Neural cell (in vitro differentiated cells): Measurements from ENCODE around the gene RASGRP2. TPM values are rescaled to one million over a fixed set of nuclear protein-coding genes. Genes with fewer than 3 reads are reported as not detected.

ENCODE experiments used
- H2AFZ ChIP-seq: fragments of 200-600, 300-800 bp; sonication (generic), shearing (Covaris generic); 2 replicates; pipeline ENCODE4 v1.6.0; 2014; ENCODE audit warnings: low read depth, mild to moderate bottlenecking, antibody characterized with exemption, low read length, moderate library complexity
- H3F3A ChIP-seq: fragments of 200-600 bp; shearing (Covaris generic); 2 replicates; pipeline ENCODE4 v1.6.1; 2016; ENCODE audit warnings: mild to moderate bottlenecking, moderate library complexity, mixed read lengths, antibody characterized with exemption, low read length; ENCODE audit not compliant: insufficient read depth, poor library complexity, severe bottlenecking
- H3K27ac ChIP-seq: fragments of 200-600, 300-800 bp; sonication (generic), shearing (Covaris generic); 2 replicates; pipeline ENCODE4 v1.5.1; 2014; ENCODE audit warnings: mild to moderate bottlenecking, low read length, moderate library complexity
- H3K27me3 ChIP-seq: fragments of 300-800, 200-600 bp; sonication (generic), shearing (Covaris generic); 2 replicates; pipeline ENCODE4 v1.6.0; 2014; ENCODE audit warnings: mild to moderate bottlenecking, low read depth, low read length, moderate library complexity; ENCODE audit not compliant: insufficient read depth
- H3K36me3 ChIP-seq: fragments of 300-800, 200-600 bp; sonication (generic), shearing (Covaris generic); 2 replicates; pipeline ENCODE4 v1.5.1; 2014; ENCODE audit warnings: mild to moderate bottlenecking, antibody characterized with exemption, low read length, moderate library complexity; ENCODE audit not compliant: insufficient read depth
- H3K4me2 ChIP-seq: fragments of 300-800, 200-600 bp; sonication (generic), shearing (Covaris generic); 2 replicates; pipeline ENCODE4 v1.6.0; 2014; ENCODE audit warnings: mild to moderate bottlenecking, low read length
- H3K4me3 ChIP-seq: fragments of 300-800, 200-600 bp; sonication (generic), shearing (Covaris generic); 2 replicates; pipeline ENCODE4 v1.5.1; 2014; ENCODE audit warnings: mild to moderate bottlenecking, low read length, moderate library complexity
- H3K79me2 ChIP-seq: fragments of 200-600 bp; shearing (Covaris generic); replicated peaks from 2 replicates; pipeline ENCODE4 v1.6.0; 2014; ENCODE audit warnings: mild to moderate bottlenecking, low read length, moderate library complexity; ENCODE audit not compliant: insufficient read depth
- H3K9ac ChIP-seq: fragments of 300-800, 200-600 bp; sonication (generic), shearing (Covaris generic); 2 replicates; pipeline ENCODE4 v1.6.1; 2016; ENCODE audit warnings: mild to moderate bottlenecking, low read length, mixed read lengths
- H3K9me2 ChIP-seq: fragments of 200-600 bp; shearing (Covaris generic); 2 replicates; pipeline ENCODE4 v1.6.1; 2016; ENCODE audit warnings: mild to moderate bottlenecking, low read length, mixed read lengths; ENCODE audit not compliant: insufficient read depth
- H3K9me3 ChIP-seq: fragments of 200-600, 300-800 bp; sonication (generic), shearing (Covaris generic); 2 replicates; pipeline ENCODE4 v1.6.1; 2016; ENCODE audit warnings: mild to moderate bottlenecking, mixed run types, low read length, moderate library complexity, mixed read lengths
- H4K20me1 ChIP-seq: fragments of 200-600 bp; shearing (Covaris generic); 2 replicates; pipeline ENCODE4 v1.6.1; 2016; ENCODE audit warnings: mild to moderate bottlenecking, mixed run types; ENCODE audit not compliant: insufficient read depth
- EP300 ChIP-seq: fragments of 450-650 bp; conservative IDR thresholded peaks from 2 replicates; pipeline ENCODE4 v1.6.1; 2014; ENCODE audit warnings: antibody characterized with exemption, mild to moderate bottlenecking, moderate library complexity; ENCODE audit not compliant: poor library complexity, severe bottlenecking
- EZH2 ChIP-seq: fragments of 200-600, 300-800 bp; shearing (Covaris generic), sonication (generic); IDR thresholded peaks from 2 replicates; pipeline ENCODE4 v1.6.1; 2014; ENCODE audit warnings: antibody characterized with exemption, low read length, borderline replicate concordance, mild to moderate bottlenecking; ENCODE audit not compliant: insufficient read depth, poor library complexity, severe bottlenecking
- MXI1 ChIP-seq: fragments of 450-650 bp; conservative IDR thresholded peaks from 2 replicates; pipeline ENCODE4 v1.6.1; 2014; ENCODE audit warnings: antibody characterized with exemption, mild to moderate bottlenecking; ENCODE audit not compliant: poor library complexity, severe bottlenecking
- POLR2AphosphoS5 ChIP-seq: IDR thresholded peaks from 2 replicates; pipeline ENCODE4 v1.6.1; 2012
- RAD21 ChIP-seq: fragments of 450-650 bp; conservative IDR thresholded peaks from 2 replicates; pipeline ENCODE4 v1.6.1; 2014; ENCODE audit warnings: antibody characterized with exemption, mild to moderate bottlenecking, moderate library complexity
- SMC3 ChIP-seq: fragments of 450-650 bp; conservative IDR thresholded peaks from 2 replicates; pipeline ENCODE4 v1.6.1; 2014; ENCODE audit warnings: antibody characterized with exemption, mild to moderate bottlenecking, moderate library complexity; ENCODE audit not compliant: poor library complexity
- TAF1 ChIP-seq: IDR thresholded peaks from 2 replicates; pipeline ENCODE4 v1.6.1; 2012; ENCODE audit warnings: low read depth
- polyA plus RNA-seq: library from polyadenylated mRNA; depleted of rRNA; stranded (reverse); fragments of >200 nt; gene quantifications from 2 replicates; pipeline ENCODE4 v1.2.3, GENCODE V29; 2014
- TF ChIP-seq, protein P1 (sequence below): IDR thresholded peaks from 2 replicates; pipeline ENCODE4 v1.6.1; 2012; ENCODE audit warnings: borderline replicate concordance
- TF ChIP-seq, protein P2 (sequence below): fragments of 450-650 bp; IDR thresholded peaks from 2 replicates; pipeline ENCODE4 v1.5.1; 2014; ENCODE audit warnings: antibody characterized with exemption, mild to moderate bottlenecking, moderate library complexity; ENCODE audit not compliant: poor library complexity, severe bottlenecking

RASGRP2 gene
- polyA plus RNA-seq, 1 donor from 2014 or later, result 4.5 TPM

DNA sequence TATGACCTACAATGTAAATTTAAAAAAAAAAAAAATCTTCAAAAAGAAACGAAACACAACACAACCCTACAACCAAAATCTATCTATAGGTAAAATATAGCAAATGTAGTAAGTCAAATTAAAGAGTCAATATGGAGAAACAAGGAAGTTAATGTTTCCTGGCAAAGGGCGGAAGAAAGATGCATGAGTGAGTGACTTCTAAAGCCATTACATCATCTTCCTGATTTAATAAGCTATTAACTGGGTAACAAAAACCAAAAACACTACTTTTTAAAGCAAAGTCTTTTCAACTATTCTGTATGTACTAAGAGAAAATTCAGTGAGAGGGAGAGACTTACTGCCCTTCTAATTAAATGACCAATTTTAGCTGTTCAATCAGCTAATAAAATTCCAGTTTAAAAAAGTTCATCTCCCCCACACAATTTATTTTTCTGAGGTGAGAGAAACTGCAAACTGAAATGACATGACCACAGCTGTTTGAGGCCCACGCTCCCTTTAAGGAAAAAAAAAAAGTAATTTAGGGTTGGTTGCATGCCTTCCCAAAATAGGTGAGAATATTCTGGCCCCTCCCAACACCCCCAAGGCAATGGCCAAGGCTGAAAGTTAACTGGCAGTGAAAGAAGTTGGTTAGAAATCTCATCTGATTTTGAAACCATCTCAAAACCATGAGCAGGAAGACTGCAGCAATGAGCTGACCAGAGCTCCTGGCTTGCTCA is 28.5 kb upstream of the RASGRP2 start:
- Histone ChIP-seq H3K27me3 (no peaks in the 10 kb centered on the region), H3K27ac (no peak overlapping the region), H4K20me1 (peaks cover 54% of the 10 kb centered on the region)

DNA sequence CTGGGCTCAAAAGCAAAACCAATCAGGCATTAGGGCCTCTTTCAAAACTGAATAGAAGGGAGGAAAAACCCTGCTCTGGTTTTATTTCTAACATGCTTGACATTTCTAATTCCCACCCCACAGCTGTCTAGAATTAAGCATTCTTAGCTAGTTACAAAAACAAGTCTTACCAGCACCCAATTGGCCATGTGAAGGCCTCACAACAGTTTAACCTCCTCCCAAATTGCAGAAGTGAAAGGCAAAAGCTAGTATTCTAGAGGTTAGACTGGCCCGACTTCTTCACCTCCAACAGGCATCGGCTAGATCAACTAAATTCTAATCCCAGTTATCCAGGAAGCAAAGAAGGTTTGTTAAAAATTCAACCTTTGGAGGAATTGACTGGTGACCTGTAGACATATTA is 27.9 kb upstream of the RASGRP2 start:
- Histone ChIP-seq H3K9me3 (no peaks in the 10 kb centered on the region), H3K79me2 (peaks cover 57% of the 10 kb centered on the region), H2AFZ (no peak overlapping the region), H3K27me3 (no peaks in the 10 kb centered on the region), H3K9me2 (no peaks in the 10 kb centered on the region), H3K36me3 (peaks cover 44% of the 10 kb centered on the region), H3F3A (no peaks in the 10 kb centered on the region), H4K20me1 (peaks cover 50% of the 10 kb centered on the region), H3K4me3 (no peak overlapping the region), H3K27ac (no peak overlapping the region), H3K9ac (no peak overlapping the region), H3K4me2 (no peak overlapping the region)
- TF ChIP-seq POLR2AphosphoS5 (no peak), RAD21 (no peak), EP300 (no peak)
- TF ChIP-seq, protein P1, sequence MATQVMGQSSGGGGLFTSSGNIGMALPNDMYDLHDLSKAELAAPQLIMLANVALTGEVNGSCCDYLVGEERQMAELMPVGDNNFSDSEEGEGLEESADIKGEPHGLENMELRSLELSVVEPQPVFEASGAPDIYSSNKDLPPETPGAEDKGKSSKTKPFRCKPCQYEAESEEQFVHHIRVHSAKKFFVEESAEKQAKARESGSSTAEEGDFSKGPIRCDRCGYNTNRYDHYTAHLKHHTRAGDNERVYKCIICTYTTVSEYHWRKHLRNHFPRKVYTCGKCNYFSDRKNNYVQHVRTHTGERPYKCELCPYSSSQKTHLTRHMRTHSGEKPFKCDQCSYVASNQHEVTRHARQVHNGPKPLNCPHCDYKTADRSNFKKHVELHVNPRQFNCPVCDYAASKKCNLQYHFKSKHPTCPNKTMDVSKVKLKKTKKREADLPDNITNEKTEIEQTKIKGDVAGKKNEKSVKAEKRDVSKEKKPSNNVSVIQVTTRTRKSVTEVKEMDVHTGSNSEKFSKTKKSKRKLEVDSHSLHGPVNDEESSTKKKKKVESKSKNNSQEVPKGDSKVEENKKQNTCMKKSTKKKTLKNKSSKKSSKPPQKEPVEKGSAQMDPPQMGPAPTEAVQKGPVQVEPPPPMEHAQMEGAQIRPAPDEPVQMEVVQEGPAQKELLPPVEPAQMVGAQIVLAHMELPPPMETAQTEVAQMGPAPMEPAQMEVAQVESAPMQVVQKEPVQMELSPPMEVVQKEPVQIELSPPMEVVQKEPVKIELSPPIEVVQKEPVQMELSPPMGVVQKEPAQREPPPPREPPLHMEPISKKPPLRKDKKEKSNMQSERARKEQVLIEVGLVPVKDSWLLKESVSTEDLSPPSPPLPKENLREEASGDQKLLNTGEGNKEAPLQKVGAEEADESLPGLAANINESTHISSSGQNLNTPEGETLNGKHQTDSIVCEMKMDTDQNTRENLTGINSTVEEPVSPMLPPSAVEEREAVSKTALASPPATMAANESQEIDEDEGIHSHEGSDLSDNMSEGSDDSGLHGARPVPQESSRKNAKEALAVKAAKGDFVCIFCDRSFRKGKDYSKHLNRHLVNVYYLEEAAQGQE, result no peak

More for the DNA sequence above, 28.5 kb upstream of the RASGRP2 start:
- Histone ChIP-seq H3F3A (no peaks in the 10 kb centered on the region), H3K9me2 (no peaks in the 10 kb centered on the region), H2AFZ (no peak overlapping the region), H3K36me3 (peaks cover 48% of the 10 kb centered on the region), H3K9me3 (no peaks in the 10 kb centered on the region), H3K4me2 (no peak overlapping the region), H3K79me2 (peaks cover 63% of the 10 kb centered on the region), H3K4me3 (no peak overlapping the region), H3K9ac (no peak overlapping the region)
- no peak for TF ChIP-seq MXI1
- no peak for TF ChIP-seq POLR2AphosphoS5
- TF ChIP-seq RAD21, result no peak
- TF ChIP-seq EP300, result no peak
- TF ChIP-seq EZH2, result no peak
- TF ChIP-seq, protein P1, result no peak
- no peak for TF ChIP-seq SMC3
- no peak for TF ChIP-seq TAF1
- TF ChIP-seq, protein P2, sequence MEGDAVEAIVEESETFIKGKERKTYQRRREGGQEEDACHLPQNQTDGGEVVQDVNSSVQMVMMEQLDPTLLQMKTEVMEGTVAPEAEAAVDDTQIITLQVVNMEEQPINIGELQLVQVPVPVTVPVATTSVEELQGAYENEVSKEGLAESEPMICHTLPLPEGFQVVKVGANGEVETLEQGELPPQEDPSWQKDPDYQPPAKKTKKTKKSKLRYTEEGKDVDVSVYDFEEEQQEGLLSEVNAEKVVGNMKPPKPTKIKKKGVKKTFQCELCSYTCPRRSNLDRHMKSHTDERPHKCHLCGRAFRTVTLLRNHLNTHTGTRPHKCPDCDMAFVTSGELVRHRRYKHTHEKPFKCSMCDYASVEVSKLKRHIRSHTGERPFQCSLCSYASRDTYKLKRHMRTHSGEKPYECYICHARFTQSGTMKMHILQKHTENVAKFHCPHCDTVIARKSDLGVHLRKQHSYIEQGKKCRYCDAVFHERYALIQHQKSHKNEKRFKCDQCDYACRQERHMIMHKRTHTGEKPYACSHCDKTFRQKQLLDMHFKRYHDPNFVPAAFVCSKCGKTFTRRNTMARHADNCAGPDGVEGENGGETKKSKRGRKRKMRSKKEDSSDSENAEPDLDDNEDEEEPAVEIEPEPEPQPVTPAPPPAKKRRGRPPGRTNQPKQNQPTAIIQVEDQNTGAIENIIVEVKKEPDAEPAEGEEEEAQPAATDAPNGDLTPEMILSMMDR, result no peak
